Embryonic facial prominence (tissue), 1 donor: ENCODE results near the gene IPO11.
A peak's percentile ranks its signal among the peaks of the same experiment; 100 is the strongest.

Experiments used
- DNase-seq: peaks from one replicate; pipeline ENCODE4 v3.0.0-alpha.2; 2016; ENCODE audit errors: extremely low spot score

IPO11 gene

GRCh38 chr5:62412549-62413329, at the start of gene IPO11:
Gene IPO11 (plus strand): TSS chr5:62412763. CDS start chr5:62437280, 24,517 bp downstream.
- DNase-seq, result peak; percentile 100

- DNase-seq, result no peak
Measured at GRCh38 chr5:62369039-62369438, 43.5 kb upstream of the IPO11 start.

DNA sequence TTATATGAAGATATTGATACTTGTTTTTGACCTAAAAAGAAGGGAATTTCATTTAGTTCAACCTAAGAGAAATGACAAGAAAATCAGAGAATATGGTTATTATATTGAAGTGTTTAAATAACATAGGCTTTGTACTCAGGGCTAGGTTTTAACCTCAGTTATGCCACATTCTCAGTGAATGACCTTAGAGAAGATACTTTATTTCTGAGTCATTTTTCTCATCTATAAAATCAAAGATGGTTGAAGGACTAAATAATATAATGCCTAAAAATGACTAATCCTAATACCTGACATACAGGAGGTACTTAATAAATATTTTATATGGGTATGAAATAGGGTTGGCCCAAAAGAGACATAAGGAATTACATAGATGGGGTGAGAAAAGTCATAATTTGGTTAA, 41.2 kb upstream of the IPO11 start:
- no peak for DNase-seq

- DNase-seq, result no peak
Measured at GRCh38 chr5:62372600-62372999, 40.0 kb upstream of the IPO11 start.

- no peak for DNase-seq
Measured at GRCh38 chr5:62373382-62373781, 39.2 kb upstream of the IPO11 start.

DNA sequence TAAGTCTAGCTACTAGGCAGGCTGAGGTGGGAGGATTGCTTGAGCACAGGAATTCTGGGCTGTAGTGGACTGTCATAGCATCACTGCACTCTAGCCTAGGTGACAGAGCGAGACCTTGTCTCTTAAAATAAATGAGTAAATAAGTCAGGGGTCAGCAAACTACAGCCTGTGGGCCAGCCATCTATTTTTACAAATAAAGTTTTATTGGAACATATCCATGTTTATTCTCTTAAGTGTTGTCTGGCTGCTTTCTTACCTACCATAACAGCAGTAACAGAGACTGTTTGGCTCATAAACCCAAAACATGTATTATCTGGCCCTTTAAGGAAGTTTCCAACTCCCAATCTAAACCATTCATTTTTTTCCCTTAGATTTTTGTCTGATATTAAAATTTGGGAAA, 38.5 kb upstream of the IPO11 start:
- DNase-seq, result no peak

- no peak for DNase-seq
Measured at GRCh38 chr5:62375627-62376026, 36.9 kb upstream of the IPO11 start.

DNA sequence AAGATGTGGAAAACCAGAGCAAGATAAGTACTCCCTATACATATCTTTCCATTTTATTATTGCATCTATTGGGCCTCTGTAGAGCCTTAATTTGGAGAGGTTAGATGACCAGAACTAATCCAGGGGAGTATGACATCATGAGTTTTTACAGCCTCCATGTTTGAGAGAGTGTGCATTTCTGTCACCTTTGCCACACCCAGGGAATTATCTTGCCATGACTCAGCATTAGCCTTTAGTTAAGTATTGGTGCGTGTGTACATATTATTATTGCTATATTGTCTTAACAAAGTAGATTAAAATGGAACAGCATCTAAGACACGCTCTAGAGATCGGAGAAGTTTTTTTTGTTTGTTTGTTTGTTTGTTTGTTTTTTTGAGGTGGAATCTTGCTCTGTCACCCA, 36.5 kb upstream of the IPO11 start:
- no peak for DNase-seq

DNA sequence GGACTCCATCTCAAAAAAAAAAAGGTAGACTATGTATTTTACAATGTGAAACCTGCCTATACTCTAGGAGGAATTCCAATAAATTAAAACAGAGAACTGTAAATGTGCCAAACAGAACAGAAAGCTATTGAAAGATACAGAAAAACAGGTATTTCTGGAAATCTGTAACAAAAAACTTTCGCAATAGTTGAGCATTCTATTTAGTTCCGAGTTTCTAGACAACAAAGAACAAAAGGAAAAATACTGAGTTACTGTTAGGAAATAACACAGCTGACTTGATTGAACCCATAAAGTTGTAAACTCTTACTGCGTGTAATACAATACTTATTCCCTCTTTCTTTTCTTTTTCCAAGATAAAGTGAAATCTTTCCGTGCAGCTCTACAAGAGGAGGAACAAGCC, 27.4 kb upstream of the IPO11 start:
- DNase-seq, result no peak

DNA sequence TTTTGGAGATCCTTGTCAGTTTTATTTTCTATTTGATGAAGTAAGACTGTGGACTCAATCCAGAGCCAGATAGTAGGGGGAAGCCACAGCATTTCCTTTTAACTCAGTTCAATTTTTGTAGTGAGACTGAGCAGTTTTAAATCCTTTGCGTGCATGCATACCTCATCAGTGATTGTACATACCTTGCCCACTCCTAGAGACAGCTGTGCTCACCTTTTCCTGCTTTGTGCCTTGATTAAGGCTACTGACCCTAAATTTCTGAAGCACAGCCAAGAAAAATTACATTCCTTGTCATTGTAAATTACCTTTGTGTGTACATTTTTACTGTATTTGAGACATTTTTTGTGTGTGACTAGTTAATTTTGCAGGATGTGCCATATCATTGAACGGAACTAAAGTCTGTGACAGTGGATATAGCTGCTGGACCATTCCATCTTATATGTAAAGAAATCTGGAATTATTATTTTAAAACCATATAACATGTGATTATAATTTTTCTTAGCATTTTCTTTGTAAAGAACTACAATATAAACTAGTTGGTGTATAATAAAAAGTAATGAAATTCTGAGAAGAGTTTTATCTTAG, 26.7 kb upstream of the IPO11 start:
- DNase-seq, result no peak

DNA sequence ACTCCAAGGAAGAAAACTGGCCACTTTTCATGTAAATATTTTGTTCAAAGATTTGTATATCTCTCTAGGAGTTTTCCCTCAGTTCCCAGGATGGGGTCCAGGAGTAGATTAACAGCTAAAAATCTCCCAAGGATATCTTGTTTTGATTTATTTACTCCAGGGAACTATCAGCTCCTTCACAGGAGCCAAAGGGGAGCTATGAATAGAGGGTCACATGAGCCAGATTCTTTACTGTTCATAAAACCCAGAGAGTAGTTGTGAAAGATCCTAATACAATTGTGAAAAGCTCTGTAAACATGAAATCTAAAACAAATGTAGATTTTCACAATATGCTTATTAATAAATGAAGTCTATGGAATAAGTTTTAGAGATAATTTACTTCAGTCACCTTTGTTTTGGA, 25.7 kb upstream of the IPO11 start:
- DNase-seq, result no peak

- DNase-seq, result no peak
Measured at GRCh38 chr5:62395210-62395950, 17.2 kb upstream of the IPO11 start.

DNA sequence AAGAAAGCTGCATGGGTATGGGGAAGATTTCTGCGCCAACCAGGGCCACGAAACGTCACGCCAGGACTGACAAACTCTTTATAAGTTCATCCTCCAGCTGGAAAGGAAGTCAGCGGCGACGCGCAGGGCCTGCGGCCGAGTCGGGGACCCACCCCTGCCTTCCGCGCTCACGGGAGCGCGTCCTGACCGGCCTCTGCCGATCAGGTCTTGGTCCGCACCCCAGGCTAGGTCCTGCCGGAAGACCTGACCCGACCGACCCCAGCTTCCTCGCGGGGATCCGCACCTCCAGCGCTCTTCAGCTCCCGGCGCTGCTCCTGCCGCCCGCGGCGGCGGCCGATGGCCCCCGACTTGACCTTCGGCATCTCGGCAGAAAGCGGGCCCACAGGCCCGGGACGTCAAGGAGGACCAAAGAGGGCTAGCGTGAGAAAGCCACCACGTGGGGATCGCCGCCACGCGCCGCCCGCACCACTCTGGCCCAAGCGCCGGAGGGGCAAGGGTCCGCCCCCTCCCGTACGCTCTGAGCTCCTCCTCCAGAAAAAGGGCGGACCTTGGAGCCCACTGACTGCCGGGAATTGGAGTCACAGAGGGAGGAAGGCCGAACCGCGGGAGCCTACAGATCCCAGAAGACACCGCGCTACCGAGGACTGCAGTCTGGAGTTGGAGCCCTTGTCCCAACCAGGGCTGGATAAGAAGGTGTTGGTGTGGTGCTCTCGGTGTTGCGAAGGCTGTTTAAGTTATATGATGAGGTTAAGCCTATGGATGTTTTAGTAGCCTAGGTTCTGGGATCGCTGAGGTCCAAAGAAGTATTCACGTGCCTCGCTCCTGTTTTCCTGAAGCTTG, 8.9 kb upstream of the IPO11 start, which contains the start of gene DIMT1:
Gene DIMT1, minus strand, starts transcription at position 495 of the 840 bp plus-strand sequence. Its CDS starts 133 bp downstream, at position 362.
- peak; percentile 98 for DNase-seq

- DNase-seq, result no peak
Measured at GRCh38 chr5:62413711-62414110, 1.1 kb downstream of the IPO11 start.

GRCh38 chr5:62418462-62419076, 6.0 kb downstream of the IPO11 start:
- DNase-seq, result no peak

GRCh38 chr5:62419609-62420008, 7.0 kb downstream of the IPO11 start:
- no peak for DNase-seq

GRCh38 chr5:62421414-62421813, 8.9 kb downstream of the IPO11 start:
- no peak for DNase-seq

DNA sequence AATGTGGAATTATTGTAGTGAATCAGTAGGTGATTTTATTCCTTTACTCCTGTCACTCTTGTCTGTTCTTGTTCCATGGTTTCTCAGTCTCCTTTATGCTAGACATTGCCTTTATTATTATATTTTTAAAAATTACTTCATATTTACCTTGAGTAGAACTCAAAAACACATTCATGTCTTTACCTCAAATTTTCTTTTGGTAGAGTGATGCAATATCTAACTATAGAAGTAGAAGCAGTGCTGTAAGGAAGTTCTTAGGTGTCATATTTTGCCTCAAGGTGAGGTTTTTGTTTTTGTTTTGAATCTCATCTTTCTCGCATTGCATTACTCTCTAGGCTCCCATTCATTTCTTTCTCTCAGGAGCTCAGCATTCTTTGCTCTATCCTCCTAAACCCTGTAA, 12.2 kb downstream of the IPO11 start:
- DNase-seq, result no peak

- no peak for DNase-seq
Measured at GRCh38 chr5:62431735-62432620, 19.4 kb downstream of the IPO11 start.

GRCh38 chr5:62432621-62433064, 20.1 kb downstream of the IPO11 start:
- no peak for DNase-seq
